GM18520 (cell line): ENCODE measurements around the gene AVP.

Experiments
- ATAC-seq: cut with Tn5 transposase; IDR thresholded peaks from one replicate; pipeline ENCODE4 v1.9.1; 2021; ENCODE audit not compliant: unreplicated experiment

Gene AVP

DNA sequence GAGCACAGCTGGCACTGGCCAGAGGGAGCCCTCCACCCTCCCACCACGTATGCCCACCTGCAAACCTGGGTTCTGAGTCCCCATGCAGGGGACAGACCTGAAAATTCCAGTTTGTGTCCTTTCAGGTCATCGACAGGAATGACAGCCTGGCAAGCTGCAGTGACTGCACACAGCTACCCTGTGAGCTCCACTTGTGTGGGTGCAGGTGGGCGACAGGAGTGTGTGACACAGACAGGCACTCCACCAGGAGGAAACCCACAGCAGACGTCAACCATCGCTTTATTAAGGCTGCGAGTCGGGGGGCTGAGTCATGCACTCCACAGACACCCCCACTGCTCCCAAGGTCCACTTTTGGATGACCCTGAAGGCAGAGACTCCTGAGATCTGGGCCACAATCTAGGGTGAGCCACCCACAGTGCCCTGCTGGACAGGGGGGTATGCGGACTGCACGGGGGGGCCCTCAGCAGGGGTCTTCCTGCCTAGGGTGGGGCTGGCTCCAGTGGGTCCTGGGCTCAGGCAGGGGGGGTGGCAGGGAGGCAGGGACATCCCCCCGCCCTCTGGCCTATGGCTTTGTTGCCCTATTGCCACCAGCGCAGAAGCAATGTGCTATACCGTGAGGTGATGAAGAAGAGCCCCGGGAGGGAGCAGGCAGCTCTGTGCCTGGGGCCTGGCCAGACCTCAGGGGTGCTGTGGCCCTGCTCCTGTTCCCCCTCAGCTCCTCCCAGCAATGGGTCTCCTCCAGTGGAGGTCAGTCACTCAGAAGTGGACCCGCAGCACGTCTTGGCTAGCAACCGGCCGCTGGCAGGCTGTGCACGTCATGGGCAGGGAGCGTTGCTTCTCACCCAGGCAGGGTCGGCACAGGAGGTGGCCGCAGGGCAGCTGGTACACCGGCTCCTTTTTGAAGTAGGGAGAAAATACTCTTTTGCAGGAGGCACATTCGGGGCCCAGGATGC is 25.1 kb upstream of the AVP start:
- ATAC-seq, result no peak

DNA sequence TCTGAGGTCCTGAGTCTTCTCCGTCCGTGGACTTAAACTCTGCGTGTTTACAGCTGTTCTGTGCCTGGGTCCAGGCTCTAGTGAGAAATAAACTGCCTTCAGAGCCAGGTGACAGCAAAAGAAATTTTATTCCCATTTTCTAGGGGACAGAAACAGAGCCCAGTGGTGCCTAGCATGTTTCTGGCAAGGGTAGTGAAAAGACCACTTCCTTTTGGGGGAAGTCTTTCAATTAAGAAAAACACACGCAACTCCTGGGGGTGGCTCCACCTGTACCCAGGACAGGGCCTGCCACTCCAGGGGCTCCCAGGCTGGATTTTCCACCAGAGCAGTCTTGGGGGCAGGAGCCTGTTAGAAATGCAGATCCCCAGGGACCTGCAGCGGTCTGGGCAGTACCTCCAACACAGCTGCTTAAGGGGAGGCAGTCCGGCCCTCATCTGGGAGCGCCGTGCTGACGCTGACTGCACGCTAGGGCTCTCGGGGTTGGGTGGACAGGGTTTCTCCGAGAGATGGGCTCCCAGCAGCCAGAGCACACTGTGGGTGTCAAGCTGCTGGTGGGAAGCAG is 23.0 kb upstream of the AVP start:
- no peak for ATAC-seq

DNA sequence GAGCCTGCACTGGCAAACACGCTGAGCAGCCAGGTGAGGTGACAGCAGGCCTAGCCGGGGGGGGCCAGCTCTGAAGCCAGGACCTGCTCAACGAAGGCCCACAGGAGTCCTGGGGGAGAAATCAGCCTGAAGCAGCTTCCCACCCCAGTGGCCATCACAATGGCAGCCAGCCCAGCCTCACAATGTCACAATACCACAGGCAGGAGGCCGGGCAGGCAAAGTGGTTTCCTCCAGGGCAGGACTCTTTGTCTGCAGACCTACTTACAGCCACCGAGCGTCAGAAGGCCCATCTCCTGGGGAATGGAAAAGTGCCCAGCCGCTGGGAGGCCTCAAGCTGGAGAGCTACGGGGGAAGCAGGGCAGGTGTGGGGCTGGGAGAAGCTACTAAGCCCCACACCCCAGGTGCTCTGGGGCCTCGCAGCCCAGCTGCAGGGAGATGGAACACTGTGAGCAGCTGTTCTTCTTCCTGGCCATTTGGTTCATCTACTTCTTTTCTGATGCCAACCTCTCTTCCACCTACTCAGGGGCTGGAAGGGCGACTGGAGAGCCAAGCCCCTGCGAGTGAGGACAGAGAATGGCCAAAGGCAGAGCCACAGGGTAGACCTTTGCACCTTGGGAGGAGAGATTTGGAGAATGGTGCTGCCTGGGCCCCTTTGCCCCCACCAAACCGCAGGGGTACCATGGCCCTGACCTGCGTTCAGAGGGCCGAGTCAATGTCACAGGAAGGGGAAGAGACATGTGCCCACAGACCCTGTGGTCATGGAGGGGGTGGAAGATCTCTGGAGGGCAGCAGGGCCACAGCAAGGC is 22.3 kb upstream of the AVP start:
- ATAC-seq, result no peak

DNA sequence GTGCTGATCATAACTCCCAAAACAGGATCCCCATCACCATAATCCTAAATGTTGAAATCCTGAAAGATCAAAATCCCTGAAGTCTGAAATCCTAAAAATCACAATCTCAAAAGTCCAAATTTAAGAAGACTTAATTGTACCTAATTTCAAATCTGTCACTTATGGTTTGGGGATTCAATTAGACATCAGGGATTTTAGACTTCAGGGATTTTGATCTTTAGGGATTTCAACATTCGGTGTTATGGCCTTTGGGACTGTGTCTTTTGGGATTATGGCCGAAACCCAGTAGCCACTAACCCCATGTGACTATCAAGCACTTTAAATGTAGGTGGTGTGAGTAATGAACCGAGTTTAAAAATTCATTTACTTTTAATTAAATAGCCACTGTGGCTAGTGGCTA is 21.7 kb upstream of the AVP start:
- no peak for ATAC-seq

DNA sequence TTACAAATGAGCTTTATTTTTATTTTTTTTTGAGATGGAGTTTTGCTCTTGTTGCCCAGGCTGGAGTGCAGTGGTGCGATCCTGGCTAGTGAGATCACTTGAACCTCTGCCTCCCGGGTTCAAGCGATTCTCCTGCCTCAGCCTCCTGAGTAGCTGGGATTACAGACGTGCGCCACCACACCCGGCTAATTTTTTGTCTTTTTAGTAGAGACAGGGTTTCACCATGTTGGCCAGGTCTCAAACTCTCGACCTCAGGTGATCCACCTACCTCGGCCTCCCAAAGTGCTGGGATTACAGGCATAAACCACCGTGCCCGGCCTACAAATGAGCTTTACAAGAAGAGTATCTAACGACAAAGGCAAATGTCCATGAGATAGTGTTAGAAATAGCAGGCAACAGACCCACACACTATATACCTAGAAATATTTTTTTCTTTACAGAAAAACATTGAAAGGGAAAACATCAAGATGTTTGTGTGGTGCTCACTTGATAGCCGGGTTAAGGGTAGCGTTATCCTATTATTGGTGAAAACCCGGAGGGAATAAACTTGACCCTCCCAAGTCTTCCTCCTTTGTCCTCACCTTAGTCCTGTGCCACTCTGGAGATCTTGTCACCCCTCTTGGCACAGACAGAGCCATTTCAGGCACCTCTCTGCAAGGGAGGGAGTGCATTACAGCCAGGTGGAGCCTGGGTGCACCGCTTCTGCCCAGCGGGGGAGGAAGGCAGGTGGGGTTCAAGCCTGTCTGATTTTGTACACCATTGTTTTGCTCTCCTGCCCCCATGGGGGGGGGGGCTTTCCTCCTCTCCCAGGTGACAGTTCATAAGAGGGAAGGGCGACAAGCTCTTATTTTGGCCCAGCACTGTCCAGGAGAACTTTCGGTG is 21.0 kb upstream of the AVP start:
- no peak for ATAC-seq

DNA sequence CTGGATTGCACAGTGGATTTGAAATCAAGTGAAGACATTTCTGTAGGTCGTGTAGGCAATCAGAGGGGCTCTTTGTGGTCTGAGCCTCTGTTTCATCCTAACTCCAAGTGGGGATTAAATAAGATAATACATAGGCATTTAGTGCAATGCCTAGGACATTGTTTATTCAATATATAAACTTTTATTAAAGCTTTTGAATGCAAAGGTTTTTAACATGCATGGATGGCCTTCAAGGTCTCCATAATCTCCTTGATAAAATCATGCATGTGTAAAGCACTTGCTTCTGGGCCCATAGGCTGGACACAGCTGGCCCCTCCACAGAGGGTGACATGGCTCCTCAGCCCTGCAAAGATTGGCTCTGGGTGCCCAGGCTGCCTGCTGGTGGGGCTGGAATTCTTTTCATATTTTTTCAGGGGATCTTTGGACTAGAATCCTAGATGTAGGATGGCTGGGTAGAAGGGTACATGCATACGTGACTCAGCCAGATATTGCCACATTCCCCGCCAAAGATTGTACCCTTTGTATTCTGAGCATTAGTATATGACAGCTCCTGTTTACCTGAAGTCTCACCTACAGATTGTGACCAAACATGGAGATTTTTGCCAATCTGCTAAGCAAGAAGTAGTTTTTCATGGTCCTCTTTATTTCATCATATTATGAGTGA is 19.0 kb upstream of the AVP start:
- ATAC-seq, result no peak

DNA sequence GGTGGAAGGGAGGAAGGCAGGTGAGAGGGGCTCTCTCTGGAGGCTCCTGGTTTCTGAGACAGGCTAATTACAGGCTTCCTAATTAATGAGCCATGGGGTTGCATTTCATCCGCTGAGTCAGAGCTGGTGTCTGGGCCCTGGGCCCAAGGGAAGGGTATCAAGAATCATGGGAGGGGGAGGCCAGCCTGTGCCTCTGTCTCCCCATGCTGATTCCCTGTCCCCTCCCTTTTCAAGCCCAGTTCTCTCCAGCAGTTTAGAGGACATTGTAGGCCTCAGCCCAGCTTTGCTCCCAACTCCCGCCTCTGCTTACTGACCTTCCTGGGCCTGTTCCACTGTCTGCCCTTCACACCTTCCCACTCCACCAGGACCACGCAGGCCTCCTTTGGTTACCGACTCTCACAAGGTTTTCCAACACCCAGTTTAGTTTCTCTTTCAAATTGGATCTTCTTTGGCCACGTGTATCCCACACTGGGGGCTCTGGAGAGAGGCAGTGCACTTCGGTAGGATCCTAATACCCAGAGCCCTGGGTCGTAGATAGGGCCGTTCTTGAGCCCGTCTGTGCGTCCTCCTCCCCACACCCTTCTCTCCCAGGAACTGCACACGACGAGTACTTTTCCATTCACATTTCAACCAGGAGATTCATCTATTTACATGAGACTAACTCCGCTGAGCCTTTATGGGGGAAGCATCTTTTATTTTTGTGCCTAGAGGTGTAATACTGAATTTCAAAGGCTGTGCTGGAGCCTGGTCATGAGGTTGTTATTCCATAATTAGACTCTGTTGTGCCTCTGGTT is 18.2 kb upstream of the AVP start:
- ATAC-seq, result no peak

DNA sequence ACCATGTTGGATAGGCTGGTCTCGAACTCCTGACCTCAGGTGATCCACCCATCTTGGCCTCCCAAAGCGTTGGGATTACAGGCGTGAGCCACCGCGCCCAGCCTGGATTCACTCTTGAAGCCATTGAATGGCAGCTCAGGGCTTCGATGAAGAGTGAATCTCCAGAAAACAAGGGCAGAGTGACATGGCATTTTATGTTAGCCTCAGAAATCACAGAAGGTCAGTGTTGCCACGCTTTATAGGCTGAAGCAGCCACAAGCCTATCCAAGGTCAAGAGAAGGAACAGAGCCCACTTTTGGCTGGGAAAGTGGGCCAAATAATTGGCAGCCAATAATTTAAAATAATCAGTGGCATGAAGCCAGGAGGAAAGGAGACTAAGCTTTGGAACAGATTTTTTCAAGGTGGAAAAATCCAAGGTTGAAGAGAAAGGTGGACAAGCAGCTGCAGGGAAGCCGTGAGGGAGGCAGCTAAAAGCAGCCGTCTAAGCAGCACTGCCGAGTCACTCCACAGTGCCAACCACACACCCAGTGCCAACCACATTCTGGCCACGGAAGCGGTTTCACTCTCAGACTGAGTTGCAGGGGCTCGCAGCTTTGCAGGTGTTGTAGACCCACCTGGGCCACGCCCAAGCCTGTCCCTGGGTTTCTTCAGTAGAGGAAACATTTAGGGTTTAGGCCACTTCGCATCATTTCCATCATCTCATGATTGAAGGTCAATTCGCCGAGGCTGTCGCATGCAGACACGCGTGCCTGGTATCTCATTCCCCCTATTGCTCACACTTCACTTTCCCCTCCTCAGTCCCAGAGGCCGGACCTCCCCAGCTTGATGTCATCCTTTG is 17.4 kb upstream of the AVP start:
- peak; percentile 53 for ATAC-seq

DNA sequence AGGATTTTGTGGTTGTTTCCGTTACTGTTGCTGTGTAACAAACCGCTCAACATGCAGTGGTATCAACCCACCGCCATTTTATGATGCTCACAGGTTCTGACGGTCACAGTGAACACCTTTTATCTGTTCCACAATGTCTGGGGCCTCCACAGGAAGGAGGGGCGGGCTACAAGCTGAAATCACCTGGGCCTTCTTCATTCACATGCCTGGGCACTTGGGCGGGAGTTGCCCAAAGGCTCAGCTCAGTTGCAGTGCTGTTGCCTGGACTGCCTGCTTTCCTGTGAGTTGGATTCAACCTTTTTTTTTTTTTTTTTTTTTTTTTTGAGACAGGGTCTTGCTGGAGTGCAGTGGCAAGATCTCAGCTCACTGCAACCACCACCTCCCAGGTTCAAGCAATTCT is 16.7 kb upstream of the AVP start:
- no peak for ATAC-seq

DNA sequence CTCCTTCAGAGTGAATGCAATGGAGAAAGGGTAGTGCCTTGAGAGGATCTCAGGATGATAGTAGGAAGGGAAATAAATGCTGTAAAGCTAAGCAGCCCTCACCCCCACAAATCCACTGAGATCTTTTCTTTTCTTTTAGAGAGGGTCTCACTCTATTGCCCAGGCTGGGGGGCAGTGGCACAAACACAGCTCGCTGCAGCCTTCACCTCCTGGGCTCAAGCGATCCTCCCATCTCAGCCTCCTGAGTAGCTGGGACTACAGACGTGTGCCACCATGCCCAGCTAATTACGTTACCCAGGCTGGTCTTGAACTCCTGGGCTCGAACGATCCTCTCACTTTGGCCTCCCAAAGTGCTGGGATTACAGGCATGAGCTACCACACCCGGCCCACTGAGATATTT is 16.0 kb upstream of the AVP start:
- ATAC-seq, result no peak

DNA sequence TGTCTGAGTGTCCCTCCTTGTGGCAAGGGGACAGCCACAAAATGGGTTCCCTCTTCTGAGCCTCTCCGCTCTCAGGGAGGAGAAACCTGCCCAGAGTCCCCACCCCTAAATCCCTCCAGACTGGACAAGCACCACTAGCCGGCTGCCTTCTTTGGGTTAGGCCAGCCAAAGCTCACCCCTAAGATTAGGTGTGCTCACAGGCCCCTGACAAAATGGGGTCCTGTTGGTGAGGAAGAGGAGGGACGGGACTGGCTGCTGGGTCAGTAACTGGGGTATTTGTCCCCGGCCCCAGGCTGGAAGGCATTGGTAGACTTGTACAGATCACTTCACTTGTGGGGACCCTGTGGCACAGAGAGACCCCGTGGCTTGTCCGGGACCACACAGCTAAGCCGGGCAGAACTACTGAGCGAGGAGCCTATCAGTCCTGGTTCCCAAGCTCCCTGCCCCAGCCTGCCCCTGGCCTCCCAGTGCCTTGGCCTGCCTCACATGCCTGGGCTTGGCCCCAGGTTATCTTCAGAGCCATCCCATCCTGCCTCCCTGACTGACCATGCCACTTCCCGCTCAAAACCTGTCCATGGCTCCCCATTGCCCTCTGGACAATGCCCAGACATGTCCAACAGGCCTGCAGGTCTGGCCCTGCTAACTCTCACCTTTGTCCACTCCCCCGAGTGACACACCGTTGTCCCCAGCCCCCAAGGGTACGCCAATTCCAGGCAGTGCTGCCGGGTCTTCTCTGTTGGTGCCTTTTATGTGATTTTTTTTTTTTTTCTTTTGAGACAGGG is 10.5 kb upstream of the AVP start:
- ATAC-seq, result no peak

DNA sequence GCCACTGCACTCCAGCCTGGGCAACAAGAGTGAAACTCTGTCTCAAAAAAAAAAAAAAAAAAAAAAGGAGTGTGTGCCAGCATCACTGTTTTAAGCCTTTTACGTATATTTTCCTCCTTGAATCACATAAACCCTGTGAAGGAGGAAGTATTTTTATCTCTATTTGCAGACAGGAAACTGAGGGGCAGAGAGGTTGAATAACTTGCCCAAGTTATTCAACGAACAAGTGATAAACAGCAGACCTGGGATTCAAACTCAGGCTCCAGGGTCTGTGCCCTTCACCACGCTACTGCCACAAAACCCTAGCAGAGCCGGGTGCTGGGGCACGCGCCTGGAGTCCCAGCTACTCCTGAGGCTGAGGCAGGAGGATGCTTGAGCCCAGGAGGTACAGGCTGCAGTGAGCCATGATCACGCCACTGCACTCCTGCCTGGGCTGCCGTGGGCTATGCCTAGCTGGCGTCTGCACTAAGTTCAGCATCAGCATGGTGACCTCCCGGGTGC is 9.4 kb upstream of the AVP start:
- no peak for ATAC-seq

DNA sequence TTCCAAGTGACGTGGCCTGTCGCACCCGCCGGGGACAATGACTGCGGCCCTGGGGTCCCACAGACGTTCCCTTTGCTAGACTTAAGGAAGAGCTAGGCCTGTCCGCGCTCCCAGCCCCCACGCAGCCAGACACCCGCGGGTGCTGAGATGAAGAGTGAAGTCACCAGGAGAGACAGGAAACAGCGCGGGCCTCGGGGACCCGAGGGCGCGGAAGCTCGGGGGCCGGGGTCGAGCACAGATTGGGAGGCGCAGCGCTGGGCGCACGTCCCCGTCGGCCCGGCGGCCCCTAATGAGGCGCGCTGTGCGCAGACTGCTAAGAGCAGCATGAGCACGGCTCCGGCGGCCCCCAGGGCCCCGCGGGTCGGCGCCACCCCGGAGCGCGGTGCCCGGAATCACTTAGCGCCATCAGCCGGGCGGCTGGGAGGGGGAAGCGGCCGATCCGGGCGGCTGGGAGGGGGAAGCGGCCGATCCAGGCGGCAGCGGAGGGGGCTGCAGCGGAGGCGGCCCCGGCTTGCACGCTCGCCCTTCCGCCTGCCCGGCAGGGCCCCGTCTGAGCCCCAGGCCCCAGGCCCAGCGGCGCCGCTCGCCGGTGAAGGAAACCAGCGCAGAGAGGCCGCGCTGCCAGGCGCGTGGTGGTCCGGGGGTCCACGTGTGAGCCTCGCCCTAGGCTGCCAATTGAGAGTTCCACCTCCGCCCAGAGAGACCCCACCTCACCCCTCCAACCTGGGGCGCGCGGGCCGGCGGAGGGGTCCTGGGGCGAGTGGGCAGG is 8.3 kb upstream of the AVP start:
- no peak for ATAC-seq

DNA sequence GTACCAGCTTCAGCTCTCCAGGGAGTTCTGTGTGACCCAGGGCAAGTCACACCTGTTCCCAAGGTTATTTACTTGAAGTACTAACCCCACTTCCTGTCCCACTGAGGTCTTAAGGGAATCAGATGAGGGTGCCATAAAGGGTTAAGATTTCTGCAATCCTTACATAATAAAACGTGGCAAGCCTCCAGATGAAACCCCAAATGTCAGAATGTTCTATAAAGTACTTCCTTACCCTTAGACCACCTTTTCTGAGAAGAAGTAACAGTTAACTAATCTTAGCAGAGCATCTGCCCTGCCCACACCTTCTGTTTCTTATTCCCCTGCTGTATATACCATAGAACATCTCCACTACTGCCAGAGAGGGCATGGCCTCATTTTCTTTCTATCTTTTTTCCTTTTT is 6.0 kb upstream of the AVP start:
- no peak for ATAC-seq

DNA sequence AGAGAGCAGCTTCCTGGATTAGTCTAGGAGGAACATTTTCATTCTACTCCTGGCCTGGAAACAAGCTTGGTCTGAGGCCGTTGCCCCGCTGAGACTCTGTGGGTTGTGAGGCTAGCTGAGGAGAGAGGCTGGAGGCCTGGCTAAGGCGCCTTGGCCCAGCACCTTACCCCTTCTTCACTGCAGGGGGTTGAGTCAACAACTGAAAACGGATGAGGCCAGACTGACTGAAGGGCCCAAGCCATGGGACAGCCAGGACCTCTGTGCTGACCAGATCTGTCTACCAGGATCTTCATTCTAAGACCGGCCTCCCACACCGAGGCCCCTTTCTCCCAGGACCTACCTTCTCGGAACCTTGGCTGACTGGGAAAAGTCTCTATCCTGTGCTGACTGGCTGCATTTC is 3.5 kb upstream of the AVP start:
- no peak for ATAC-seq

DNA sequence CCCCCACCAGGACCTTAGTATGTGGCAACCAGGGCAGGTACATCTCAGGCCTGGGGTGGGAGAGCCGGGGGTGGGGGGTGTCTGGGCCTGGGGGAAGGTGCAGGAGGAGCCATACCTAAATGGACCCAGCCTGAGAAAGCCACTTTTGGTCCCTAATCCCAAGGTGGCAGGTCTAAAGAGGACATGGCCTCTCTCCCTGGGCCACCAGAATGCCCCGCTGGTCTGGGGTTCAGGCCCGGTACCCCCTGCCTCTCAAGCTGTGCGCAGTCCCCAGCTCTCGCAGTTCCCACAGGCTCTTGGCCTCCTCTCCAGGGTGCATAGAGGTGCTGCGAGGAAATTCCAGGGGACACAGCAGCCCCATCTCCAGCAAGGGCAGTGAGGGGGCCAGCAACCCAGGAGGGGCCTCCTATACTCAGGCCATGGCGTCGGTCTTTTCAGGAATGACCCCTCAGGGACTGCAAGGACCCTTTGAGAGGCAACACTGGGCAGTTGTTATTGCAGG is 1.1 kb upstream of the AVP start:
- ATAC-seq, result no peak

DNA sequence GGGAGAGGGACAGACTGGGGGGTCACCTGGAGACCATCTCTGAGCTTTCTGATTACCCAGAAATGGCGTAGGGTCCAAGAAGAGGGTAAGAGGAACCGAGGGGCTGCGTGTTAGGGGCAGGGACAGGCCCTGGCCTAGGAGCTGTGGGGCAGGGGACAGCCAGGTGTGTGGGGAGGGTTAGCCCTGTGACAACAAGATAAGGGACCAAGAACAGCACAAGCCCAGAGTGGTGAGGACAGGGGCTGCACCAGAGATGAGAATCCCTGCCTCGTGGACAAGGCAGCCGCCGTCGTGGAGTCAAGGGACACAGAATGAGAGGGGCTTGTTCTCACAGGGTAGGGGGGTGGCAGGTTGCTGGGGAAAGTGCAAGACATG is 449 bp upstream of the AVP start:
- no peak for ATAC-seq
